SK-N-MC (cell line): ENCODE data around the gene PPP1R1A.

Experiments used
- DNase-seq: peaks from one replicate; pipeline ENCODE4 v3.0.0-alpha.2; 2011; ENCODE audit warnings: low read depth, low spot score
- H3K27ac ChIP-seq: fragments of 200-600 bp; sonication (generic); 2 replicates; pipeline ENCODE4 v1.5.1; 2016; ENCODE audit warnings: mixed run types
- H3K36me3 ChIP-seq: fragments of 200-600 bp; sonication (generic); 2 replicates; pipeline ENCODE4 v1.6.1; 2017; ENCODE audit warnings: antibody characterized with exemption, low read length, mixed read lengths; ENCODE audit not compliant: insufficient read depth
- H3K4me3 ChIP-seq: fragments of 200-600 bp; sonication (generic); 2 replicates; pipeline ENCODE4 v1.5.1; 2016
- H3K9ac ChIP-seq: fragments of 200-600 bp; sonication (generic); 2 replicates; pipeline ENCODE4 v1.8.0; 2017; ENCODE audit warnings: mixed run types, mixed read lengths; ENCODE audit not compliant: insufficient read length
- H3K9me3 ChIP-seq: fragments of 200-600 bp; sonication (generic); 2 replicates; pipeline ENCODE4 v1.6.1; 2017; ENCODE audit warnings: low read depth, mild to moderate bottlenecking, antibody characterized with exemption, low read length, moderate library complexity, mixed read lengths
- EZH2 ChIP-seq: fragments of 200-600 bp; sonication (generic); IDR thresholded peaks from one replicate; pipeline ENCODE4 v1.6.1; 2017; ENCODE audit warnings: antibody characterized with exemption
- FOXP2 ChIP-seq: optimal IDR thresholded peaks from 2 replicates; pipeline ENCODE3; 2011; ENCODE audit warnings: mild to moderate bottlenecking, moderate library complexity; ENCODE audit not compliant: insufficient read depth; ENCODE audit errors: extremely low read length, control extremely low read depth
- POLR2AphosphoS5 ChIP-seq: IDR thresholded peaks from 2 replicates; pipeline ENCODE4 v1.6.1; 2012; ENCODE audit warnings: mild to moderate bottlenecking, low read depth, low read length, borderline replicate concordance

PPP1R1A gene

GRCh38 chr12:54571193-54572188 lies 17.0 kb downstream of the PPP1R1A start:
- H3K27ac ChIP-seq = no peak overlapping the region
- TF ChIP-seq POLR2AphosphoS5 (no peak), EZH2 (no peak), FOXP2 (no peak)
- DNase-seq = no peak
- no peaks in the 10 kb centered on the region for H3K9me3 ChIP-seq
- H3K36me3 ChIP-seq = peaks cover 62% of the 10 kb centered on the region
- no peak overlapping the region for H3K4me3 ChIP-seq
- peak overlapping the region; percentile 29 for H3K9ac ChIP-seq

- Histone ChIP-seq H3K36me3 (peaks cover 53% of the 10 kb centered on the region), H3K27ac (no peak overlapping the region), H3K4me3 (no peak overlapping the region), H3K9ac (no peak overlapping the region), H3K9me3 (no peaks in the 10 kb centered on the region)
- DNase-seq = no peak
- TF ChIP-seq FOXP2 = no peak
- no peak for TF ChIP-seq EZH2
- TF ChIP-seq POLR2AphosphoS5 = no peak
Measured at GRCh38 chr12:54569995-54570528, 18.4 kb downstream of the PPP1R1A start.

- no peak overlapping the region; the same call in 1 of the 2 replicates for H3K27ac ChIP-seq
- no peak overlapping the region for H3K4me3 ChIP-seq
- peaks cover 49% of the 10 kb centered on the region for H3K36me3 ChIP-seq
- H3K9me3 ChIP-seq = no peaks in the 10 kb centered on the region
- TF ChIP-seq EZH2 (no peak), FOXP2 (no peak), POLR2AphosphoS5 (no peak)
- H3K9ac ChIP-seq = no peak overlapping the region
- DNase-seq = no peak
Measured at GRCh38 chr12:54569072-54569471, 19.4 kb downstream of the PPP1R1A start.

GRCh38 chr12:54566792-54567191 lies 21.7 kb downstream of the PPP1R1A start:
- Histone ChIP-seq H3K9ac (no peak overlapping the region), H3K4me3 (no peak overlapping the region), H3K9me3 (no peaks in the 10 kb centered on the region), H3K36me3 (peaks cover 39% of the 10 kb centered on the region), H3K27ac (no peak overlapping the region)
- no peak for TF ChIP-seq FOXP2
- TF ChIP-seq POLR2AphosphoS5 = no peak
- no peak for TF ChIP-seq EZH2
- no peak for DNase-seq

GRCh38 chr12:54565986-54566544 lies 22.4 kb downstream of the PPP1R1A start:
- Histone ChIP-seq H3K4me3 (no peak overlapping the region), H3K9ac (no peak overlapping the region), H3K9me3 (no peaks in the 10 kb centered on the region), H3K36me3 (peaks cover 32% of the 10 kb centered on the region), H3K27ac (0 out of 2 replicates have a peak overlapping the region, but pooled peaks have one; percentile 4)
- TF ChIP-seq POLR2AphosphoS5 (no peak), FOXP2 (no peak), EZH2 (no peak)
- no peak for DNase-seq

- peaks cover 26% of the 10 kb centered on the region for H3K36me3 ChIP-seq
- H3K9me3 ChIP-seq = no peaks in the 10 kb centered on the region
Measured at GRCh38 chr12:54565310-54565985, 23.0 kb downstream of the PPP1R1A start.

GRCh38 chr12:54564768-54565167 lies 23.7 kb downstream of the PPP1R1A start:
- peaks cover 19% of the 10 kb centered on the region for H3K36me3 ChIP-seq
- no peak overlapping the region for H3K9ac ChIP-seq
- no peaks in the 10 kb centered on the region for H3K9me3 ChIP-seq
- H3K27ac ChIP-seq = peak overlapping the region; percentile 10; the same call in 1 of the 2 replicates
- no peak overlapping the region for H3K4me3 ChIP-seq
- DNase-seq = no peak
- no peak for TF ChIP-seq EZH2
- TF ChIP-seq POLR2AphosphoS5 = no peak
- TF ChIP-seq FOXP2 = no peak

More at GRCh38 chr12:54565310-54565985, 23.0 kb downstream of the PPP1R1A start:
- no peak for TF ChIP-seq POLR2AphosphoS5
- no peak for TF ChIP-seq FOXP2
- no peak for TF ChIP-seq EZH2
- Histone ChIP-seq H3K9ac (no peak overlapping the region), H3K27ac (no peak overlapping the region), H3K4me3 (no peak overlapping the region)
- DNase-seq = no peak

- no peak overlapping the region for H3K27ac ChIP-seq
- no peak for DNase-seq
- H3K36me3 ChIP-seq = peaks cover 13% of the 10 kb centered on the region
- H3K4me3 ChIP-seq = no peak overlapping the region
- TF ChIP-seq EZH2 (no peak), POLR2AphosphoS5 (no peak), FOXP2 (no peak)
- no peaks in the 10 kb centered on the region for H3K9me3 ChIP-seq
- H3K9ac ChIP-seq = no peak overlapping the region
Measured at GRCh38 chr12:54563787-54564186, 24.7 kb downstream of the PPP1R1A start.
